Astrocyte of the hippocampus (primary cell): ENCODE measurements around the gene SPEF2.
"Not testable (repeated sequence)": the region's sequence is repeated elsewhere in the genome, so short reads cannot be mapped to it uniquely, and the experiment has no call there.

ENCODE experiments used
- DNase-seq: peaks from one replicate; pipeline ENCODE4 v3.0.0; 2011; ENCODE audit warnings: low read depth, low spot score

SPEF2 gene

GRCh38 chr5:35819668-35820067 is 202.0 kb downstream of the SPEF2 start:
- no peak for DNase-seq

- no peak for DNase-seq
These were observed 203.1 kb downstream of the SPEF2 start for GRCh38 chr5:35820735-35821134.

- no peak for DNase-seq
These were observed 203.8 kb downstream of the SPEF2 start for GRCh38 chr5:35821513-35821912.

GRCh38 chr5:35822511-35822910 is 204.8 kb downstream of the SPEF2 start:
- no peak for DNase-seq

GRCh38 chr5:35823347-35824098 is 205.9 kb downstream of the SPEF2 start:
- DNase-seq, result no peak

GRCh38 chr5:35826056-35826455 is 208.4 kb downstream of the SPEF2 start:
- no peak for DNase-seq

DNA sequence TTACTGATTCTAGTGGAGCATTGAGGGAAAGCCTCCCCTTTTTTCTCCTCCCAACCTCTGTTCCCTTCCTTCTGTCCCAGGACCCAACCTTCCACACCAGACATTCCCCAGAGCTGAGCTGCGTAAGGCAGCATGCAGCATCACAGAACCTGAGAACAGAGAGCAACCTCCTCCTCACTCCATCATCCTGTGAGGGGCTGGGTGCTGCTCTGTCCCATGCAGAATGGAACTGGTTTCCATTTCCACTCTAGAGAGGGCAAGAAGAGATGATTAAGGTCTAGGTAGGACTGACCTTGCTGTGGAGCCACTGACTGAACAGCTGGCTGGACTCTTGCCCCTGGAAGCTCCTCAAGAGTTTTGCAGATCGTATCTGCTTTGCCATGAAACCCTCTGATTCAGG is 208.9 kb downstream of the SPEF2 start:
- no peak for DNase-seq

DNA sequence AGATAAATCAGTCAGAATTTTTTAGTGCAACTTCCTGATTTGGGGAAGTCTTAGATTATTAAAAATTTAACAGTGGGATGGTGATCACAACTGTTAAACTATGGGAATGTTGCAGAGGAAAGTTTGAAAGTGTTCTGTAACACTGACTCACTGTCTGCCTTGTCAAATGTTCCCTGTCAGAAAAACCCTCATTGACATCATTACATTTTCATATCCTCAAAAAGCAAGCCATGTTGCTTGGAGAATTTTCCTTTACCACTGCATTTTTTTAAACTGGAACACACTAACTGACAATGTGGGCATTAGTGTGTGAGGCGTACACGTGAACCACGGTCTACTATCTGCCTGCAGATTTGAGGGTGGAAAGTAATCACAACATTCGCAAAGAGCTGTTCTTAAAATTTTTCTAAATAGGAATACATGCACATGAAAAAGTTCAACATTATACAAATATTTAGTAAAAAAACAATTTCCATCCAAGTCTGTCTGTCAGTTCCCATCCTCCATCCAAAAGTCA is 210.5 kb downstream of the SPEF2 start:
- DNase-seq, result no peak

GRCh38 chr5:35830587-35830986 is 212.9 kb downstream of the SPEF2 start:
- DNase-seq, result no peak

DNA sequence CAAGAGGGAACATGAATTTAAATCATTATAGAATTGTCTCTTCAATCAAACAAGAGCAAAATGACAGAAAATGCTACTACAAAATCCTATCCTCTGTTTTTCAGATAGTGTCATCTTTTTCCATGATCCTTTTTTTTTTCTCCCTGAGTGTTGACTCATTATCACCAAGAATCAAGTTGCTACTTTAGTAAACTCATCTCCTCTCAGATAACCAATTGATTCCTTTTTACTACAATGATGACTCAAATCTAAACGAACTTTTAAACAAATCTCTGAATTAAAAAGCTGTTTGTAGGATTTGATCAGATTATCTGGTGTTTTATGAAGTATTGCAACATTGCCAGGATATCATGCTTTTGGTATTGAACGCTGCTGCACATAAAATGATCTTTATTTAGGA is 215.1 kb downstream of the SPEF2 start:
- DNase-seq, result no peak

DNA sequence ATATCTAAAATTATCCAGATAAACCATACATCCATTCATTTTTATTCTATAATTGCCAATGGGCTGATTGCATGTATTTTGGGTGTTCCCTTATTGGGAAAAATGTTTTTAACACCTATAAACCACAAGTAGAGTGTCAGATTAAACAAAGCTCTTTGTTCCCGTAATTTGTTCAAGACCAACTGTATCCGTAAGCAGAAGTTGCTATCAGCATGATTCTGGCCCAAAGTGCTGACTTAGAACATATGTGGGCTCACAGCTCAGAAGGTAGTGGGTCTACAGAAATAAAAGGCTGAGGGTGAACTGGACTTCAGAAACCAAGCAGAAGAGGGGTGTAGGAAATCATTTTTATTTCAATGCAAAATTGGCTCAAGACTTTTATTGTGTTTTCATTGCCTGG is 215.6 kb downstream of the SPEF2 start:
- no peak for DNase-seq

DNA sequence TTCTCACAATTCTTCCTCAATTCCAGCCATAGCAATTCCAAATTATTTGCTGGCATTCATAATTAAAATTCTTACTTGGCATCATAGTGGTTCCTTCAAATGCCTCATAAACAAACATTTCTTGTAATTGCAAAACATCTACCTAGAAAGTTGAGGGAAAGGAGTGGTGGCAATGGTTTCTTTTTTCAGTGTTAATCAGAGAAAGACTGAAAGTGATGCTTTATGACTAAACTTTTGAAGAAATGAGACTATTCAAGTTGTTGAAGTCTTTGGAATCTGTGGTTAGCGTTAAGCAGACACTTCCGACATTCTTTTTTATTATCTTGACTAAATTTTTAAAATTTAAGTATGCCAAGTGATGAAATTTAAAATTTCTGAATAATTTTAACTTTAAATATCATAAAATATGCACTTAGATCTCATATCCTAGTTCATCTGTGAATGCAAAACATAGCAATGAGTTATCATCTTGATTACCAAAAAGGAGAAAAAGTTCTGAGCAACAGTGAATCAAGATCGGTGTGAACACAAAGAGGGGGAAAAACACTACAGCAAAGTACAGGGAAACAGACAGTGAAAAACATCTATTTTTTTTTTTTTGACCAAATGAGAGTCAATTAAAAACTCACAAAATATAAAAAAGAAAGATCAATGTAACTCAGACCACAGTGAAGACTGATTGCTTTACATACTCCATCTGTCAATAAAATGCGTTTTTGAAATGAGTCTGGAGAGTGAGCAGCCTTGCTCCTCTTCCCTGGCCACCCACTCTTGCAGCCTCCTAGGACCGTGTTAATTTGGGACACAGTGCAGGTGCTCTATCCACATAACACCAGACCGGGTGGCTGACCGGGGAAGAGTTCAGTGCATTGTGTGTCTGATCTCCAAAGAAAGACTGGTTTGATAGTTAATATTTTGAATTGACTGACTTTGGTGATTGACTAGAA is 218.4 kb downstream of the SPEF2 start:
- DNase-seq, result no peak

DNA sequence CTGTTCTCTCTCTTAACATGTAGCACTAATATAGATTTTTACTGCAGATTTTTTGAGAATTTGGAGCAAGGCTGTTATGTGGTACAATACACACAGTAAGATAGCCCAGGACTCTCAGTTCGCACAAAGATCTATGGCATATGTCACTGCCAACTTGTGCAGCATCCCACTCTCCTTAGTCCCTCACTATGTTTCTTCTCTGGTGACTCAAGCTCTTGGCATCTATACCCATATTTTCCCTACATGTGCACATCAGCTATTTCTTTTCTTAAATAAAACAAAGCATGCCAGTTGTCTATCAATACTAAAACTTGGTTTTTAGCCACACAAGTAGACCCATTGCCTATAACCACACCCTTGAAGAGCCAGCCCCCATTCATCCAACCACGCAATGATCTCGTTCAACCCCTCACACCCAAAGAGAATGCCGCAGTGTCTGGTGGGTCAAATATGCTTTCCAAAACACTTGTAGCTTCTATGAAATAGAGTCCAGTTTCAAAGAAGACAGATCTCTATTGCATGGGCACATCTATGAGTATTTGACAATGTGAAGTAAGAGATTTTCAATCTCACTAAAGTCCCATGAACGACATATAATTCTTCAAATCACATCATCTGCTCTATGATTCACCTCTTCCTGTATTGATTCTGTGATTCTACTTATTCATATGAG is 220.8 kb downstream of the SPEF2 start:
- DNase-seq, result no peak

DNA sequence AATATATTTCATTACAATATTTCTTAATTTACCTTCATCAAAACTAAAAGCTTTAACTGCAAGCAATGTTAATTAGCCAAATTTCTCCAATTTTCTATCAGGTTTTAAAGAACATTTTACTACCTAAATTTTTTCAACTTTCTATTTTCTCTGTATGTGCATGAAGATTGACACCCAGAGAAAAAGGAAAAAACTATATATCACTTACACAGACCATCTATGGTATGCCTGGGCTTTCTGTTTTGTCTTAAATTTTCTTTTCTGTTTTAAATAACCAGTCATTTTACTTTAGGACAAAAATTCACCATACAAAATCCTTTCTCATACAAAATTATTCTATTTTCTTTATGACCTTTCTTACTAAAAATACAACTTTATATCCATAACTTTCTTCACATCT is 225.2 kb downstream of the SPEF2 start:
- no peak for DNase-seq

GRCh38 chr5:35845508-35845907 is 227.8 kb downstream of the SPEF2 start:
- DNase-seq, result not testable (repeated sequence)

GRCh38 chr5:35847491-35847890 is 229.8 kb downstream of the SPEF2 start:
- DNase-seq, result no peak

GRCh38 chr5:35847961-35848360 is 230.3 kb downstream of the SPEF2 start:
- no peak for DNase-seq

DNA sequence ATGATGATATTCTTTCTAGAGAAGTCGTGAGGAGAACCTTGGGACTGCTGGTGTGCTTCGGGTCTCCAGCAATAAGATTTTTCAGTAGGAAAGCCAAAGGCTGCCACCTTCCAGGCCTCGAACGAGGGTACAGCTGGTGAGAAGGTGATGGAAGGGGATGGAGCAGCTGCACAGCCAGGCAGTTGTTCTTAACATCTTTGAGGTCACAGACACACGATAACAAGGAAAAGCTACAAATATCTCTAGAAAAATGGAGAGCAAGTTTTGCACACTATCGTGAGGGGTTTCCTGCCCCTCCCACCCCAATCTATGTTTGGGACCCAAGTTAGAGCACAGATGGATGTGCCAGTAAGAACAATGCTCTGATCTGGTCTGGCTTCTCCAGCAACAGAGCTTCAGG is 232.2 kb downstream of the SPEF2 start:
- no peak for DNase-seq

DNA sequence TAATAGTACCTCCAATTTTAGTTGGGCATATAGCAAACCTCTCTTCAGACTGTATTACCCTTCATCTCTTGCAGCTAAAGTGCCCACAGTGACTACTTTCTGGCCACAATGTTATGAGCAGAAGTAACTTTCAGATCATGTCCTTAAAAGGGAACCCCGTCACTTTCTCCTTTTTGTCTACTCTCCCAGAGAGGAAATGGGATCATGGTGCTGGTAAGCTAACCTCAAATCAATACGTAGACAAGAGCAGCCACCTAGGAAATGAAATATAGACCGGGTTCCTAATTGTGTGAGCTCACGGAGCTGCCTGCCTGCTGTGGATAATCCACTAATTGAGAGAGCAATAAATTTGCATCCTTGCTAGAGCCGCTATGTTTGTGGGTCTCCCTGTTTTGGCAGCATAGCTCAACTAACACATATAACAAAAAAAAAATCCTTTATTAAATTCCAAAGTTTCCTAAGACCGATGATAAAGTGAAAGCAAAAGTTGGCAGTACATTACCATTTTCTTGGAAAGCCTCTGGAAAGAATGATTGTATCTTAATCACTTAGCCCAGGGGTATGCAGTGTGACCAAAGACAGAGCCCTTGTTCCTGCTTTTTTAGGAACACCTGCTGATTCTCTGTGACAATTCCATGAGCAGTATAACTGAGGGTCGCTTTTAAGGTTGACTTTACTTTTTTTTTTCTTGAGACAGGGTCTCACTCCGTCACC is 233.5 kb downstream of the SPEF2 start:
- DNase-seq, result peak; percentile 39

DNA sequence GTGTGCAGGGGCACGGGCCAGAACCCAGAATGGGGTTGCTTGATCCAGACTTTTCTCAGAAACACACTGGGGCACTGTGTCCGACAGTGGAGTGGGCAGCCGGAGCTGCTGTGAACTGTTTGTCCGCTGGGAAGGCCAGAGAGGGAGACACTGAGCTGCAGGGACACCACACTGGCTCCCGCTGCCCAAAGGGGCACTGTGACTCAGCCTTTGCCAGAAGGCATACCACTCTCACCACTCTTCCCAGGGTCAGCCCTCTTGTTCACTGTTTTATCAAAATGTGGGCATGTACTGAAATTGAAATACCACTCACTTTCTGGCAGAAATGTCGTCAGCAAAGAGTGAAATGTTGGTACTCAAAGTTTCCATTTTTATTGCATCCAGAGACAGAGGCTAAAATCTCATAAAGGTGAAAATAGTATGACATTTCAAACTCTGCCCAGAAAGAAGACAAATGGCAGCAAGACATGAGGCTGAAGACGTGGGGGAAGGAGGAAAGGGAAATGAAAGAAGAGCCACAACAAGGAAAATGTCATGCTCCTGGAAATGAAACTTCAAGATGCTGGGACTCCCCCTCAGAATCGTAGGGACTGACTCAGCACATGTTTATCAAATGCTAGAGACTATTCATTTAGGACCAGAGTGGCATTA is 234.5 kb downstream of the SPEF2 start:
- DNase-seq, result no peak

- no peak for DNase-seq
These were observed 235.1 kb downstream of the SPEF2 start for GRCh38 chr5:35852773-35853172.
